Right lobe of liver (tissue), 6 donors: ENCODE data around the gene GPR89B. TPM values are rescaled to one million over a fixed set of nuclear protein-coding genes. Genes with fewer than 3 reads are reported as not detected.
A peak's percentile ranks its signal among the peaks of the same experiment; 100 is the strongest.
"Not testable (repeated sequence)": the region's sequence is repeated elsewhere in the genome, so short reads cannot be mapped to it uniquely, and the experiment has no call there.

ENCODE experiments used
- ATAC-seq, 4 donors: fragments of 200-7000 bp; cut with Tn5 transposase; one replicate each; pipeline ENCODE4 v1.9.1; 2020; ENCODE audit warnings: mild to moderate bottlenecking in 4 of 4, moderate library complexity in 4 of 4
- DNase-seq, 3 donors: peaks; one replicate each; pipeline ENCODE4 v3.0.0-alpha.2; 2020
- H3K27ac ChIP-seq, 3 donors: fragments of 200-600 bp; one replicate each; pipeline ENCODE4 v1.8.0; 2022
- H3K27me3 ChIP-seq, 2 donors: fragments of 200-600 bp; one replicate each; pipeline ENCODE4 v1.8.0; 2022
- H3K36me3 ChIP-seq, 4 donors: fragments of 200-600 bp; sonication (generic) in 1 of 4; one replicate each; pipeline versions ENCODE4 v1.5.1 to v1.8.0; 2017 to 2022; ENCODE audit warnings: control low read depth in 1 of 4
- H3K4me1 ChIP-seq, 4 donors: fragments of 200-600 bp; sonication (generic) in 1 of 4; one replicate each; pipeline versions ENCODE4 v1.5.1 to v1.8.0; 2017 to 2022; ENCODE audit warnings: control low read depth in 1 of 4
- H3K4me3 ChIP-seq, 3 donors: fragments of 200-600 bp; one replicate each; pipeline ENCODE4 v1.8.0; 2022
- H3K9me3 ChIP-seq, 4 donors: fragments of 200-600 bp; sonication (generic) in 1 of 4; one replicate each; pipeline versions ENCODE4 v1.5.1 to v1.8.0; 2017 to 2022; ENCODE audit warnings: control low read depth in 1 of 4
- CTCF ChIP-seq, 4 donors: fragments of 200-600 bp in 3 of 4; fragments of 450-650 bp in 1 of 4; IDR thresholded peaks; one replicate each; pipeline versions ENCODE4 v1.5.1 to v1.8.0; 2016 to 2022; ENCODE audit warnings: antibody characterized with exemption in 4 of 4, mild to moderate bottlenecking in 2 of 4
- POLR2A ChIP-seq: fragments of 450-650 bp; IDR thresholded peaks from one replicate; pipeline ENCODE4 v1.6.1; 2017; ENCODE audit warnings: antibody characterized with exemption, mild to moderate bottlenecking
- WGBS: methylation state at CpG from one replicate; pipeline ENCODE4 v1.1.6; 2018; ENCODE audit warnings: low coverage, low lambda C conversion rate; ENCODE audit not compliant: insufficient coverage; ENCODE audit errors: missing lambda C conversion rate; 5-methylcytosine and 5-hydroxymethylcytosine counted together
- intact Hi-C, 2 donors: fragments of 100-400 bp; cut with DNase I; formaldehyde crosslinking; loops; one replicate each; pipeline versions ENCODE4 v1.11.2 to v1.14.1; 2022
- total RNA-seq, 6 experiments: library from RNA; depleted of rRNA in 2 of 6; stranded (reverse); fragments of >200 nt in 2 of 6; fragmentation: NEBNext Ultra II Directional in 3 of 6; extraction: Animal tissue kit (Norgen Biotek cat#: 25700) in 3 of 6; gene quantifications; one replicate each; pipeline versions ENCODE4 v1.1.0 to v1.2.4, GENCODE V29; 2016 to 2023
- donor health status: DM: no; HTN: yes; CAD: no.
- donor health status: DM: no; HTN: no; CAD: no.
- donor health status: DM: no; HTN: no; CAD: no.
- donor health status: DM: no; HTN: yes; CAD: no.
- donor health status: DM: no; HTN: yes; CAD: no.

GPR89B gene
- total RNA-seq, 6 experiments from 2014 or later = 5.7 to 15.7 (median 8.7) TPM

GRCh38 chr1:147924813-147925212 is 3.4 kb upstream of the GPR89B start:
- H3K27me3 ChIP-seq = no peaks in the 10 kb centered on the region
- DNase-seq = no peak
- no peak overlapping the region for H3K4me3 ChIP-seq
- no peak overlapping the region for H3K27ac ChIP-seq
- TF ChIP-seq POLR2A (no peak), CTCF (IDR thresholded peaks at IDR 0.05) (no peak)
- intact Hi-C loops = no loop called here
- H3K9me3 ChIP-seq = no peaks in the 10 kb centered on the region
- H3K4me1 ChIP-seq = peaks cover 0 to 6% (median 1%) of the 10 kb centered on the region in 4 donors
- H3K36me3 ChIP-seq = no peaks in the 10 kb centered on the region
- 75% methylated on average over 1 of the region's 1 CpG for WGBS
- ATAC-seq = no peak

- H3K27ac ChIP-seq, intact Hi-C loops, H3K27me3 ChIP-seq, ATAC-seq, H3K4me3 ChIP-seq, H3K9me3 ChIP-seq, H3K36me3 ChIP-seq, DNase-seq: not testable (repeated sequence)
- no CpG with 5 or more reads among the region's 6 CpGs for WGBS
- peaks cover 0 to 11% (median 2%) of the 10 kb centered on the region in 4 donors for H3K4me1 ChIP-seq
These were observed 1.0 kb upstream of the GPR89B start for GRCh38 chr1:147927215-147927614.

GRCh38 chr1:147927689-147928088 is 531 bp upstream of the GPR89B start:
- H3K4me3 ChIP-seq, H3K36me3 ChIP-seq, H3K9me3 ChIP-seq, H3K27ac ChIP-seq, DNase-seq, ATAC-seq, intact Hi-C loops, H3K27me3 ChIP-seq: not testable (repeated sequence)
- H3K4me1 ChIP-seq = peaks cover 0 to 11% (median 2%) of the 10 kb centered on the region in 4 donors
- 60% methylated on average over 1 of the region's 10 CpGs for WGBS

GRCh38 chr1:147931137-147931536 is 2.9 kb downstream of the GPR89B start:
- WGBS = 70% methylated on average over 2 of the region's 2 CpGs
- DNase-seq, intact Hi-C loops, H3K36me3 ChIP-seq, H3K27me3 ChIP-seq, ATAC-seq, H3K9me3 ChIP-seq, H3K4me3 ChIP-seq, H3K27ac ChIP-seq: not testable (repeated sequence)
- peaks cover 0 to 11% (median 2%) of the 10 kb centered on the region in 4 donors for H3K4me1 ChIP-seq

GRCh38 chr1:147935296-147935695 is 7.1 kb downstream of the GPR89B start:
- H3K4me3 ChIP-seq, H3K36me3 ChIP-seq, H3K27ac ChIP-seq, DNase-seq, H3K9me3 ChIP-seq, intact Hi-C loops, ATAC-seq, H3K4me1 ChIP-seq, H3K27me3 ChIP-seq: not testable (repeated sequence)
- WGBS = 71% methylated on average over 3 of the region's 3 CpGs

- 71% methylated on average over 1 of the region's 2 CpGs for WGBS
- not testable (repeated sequence) for DNase-seq, H3K27ac ChIP-seq
These were observed 12.2 kb downstream of the GPR89B start for GRCh38 chr1:147940456-147940855.

GRCh38 chr1:147942563-147942962 is 14.3 kb downstream of the GPR89B start:
- ATAC-seq, H3K36me3 ChIP-seq, H3K4me1 ChIP-seq, H3K27me3 ChIP-seq, H3K27ac ChIP-seq, H3K9me3 ChIP-seq, H3K4me3 ChIP-seq, intact Hi-C loops, DNase-seq: not testable (repeated sequence)
- no CpG with 5 or more reads among the region's 1 CpG for WGBS

More at GRCh38 chr1:147940456-147940855, 12.2 kb downstream of the GPR89B start:
- ATAC-seq, intact Hi-C loops, H3K36me3 ChIP-seq, H3K4me3 ChIP-seq, H3K9me3 ChIP-seq, H3K4me1 ChIP-seq, H3K27me3 ChIP-seq: not testable (repeated sequence)

GRCh38 chr1:147949517-147949916 is 21.3 kb downstream of the GPR89B start:
- H3K36me3 ChIP-seq, H3K27ac ChIP-seq, H3K4me1 ChIP-seq, intact Hi-C loops, H3K27me3 ChIP-seq, H3K9me3 ChIP-seq, H3K4me3 ChIP-seq, ATAC-seq: not testable (repeated sequence)
- peak in 1 of 3 donors; percentile 47 for DNase-seq
- no CpG with 5 or more reads among the region's 35 CpGs for WGBS

GRCh38 chr1:147958906-147959305 is 30.7 kb downstream of the GPR89B start:
- no CpG with 5 or more reads among the region's 1 CpG for WGBS

GRCh38 chr1:147959680-147960079 is 31.5 kb downstream of the GPR89B start:
- DNase-seq, H3K4me1 ChIP-seq, H3K9me3 ChIP-seq, H3K36me3 ChIP-seq, H3K27ac ChIP-seq, intact Hi-C loops, H3K27me3 ChIP-seq, H3K4me3 ChIP-seq, ATAC-seq: not testable (repeated sequence)
- 100% methylated on average over 2 of the region's 2 CpGs for WGBS

More at GRCh38 chr1:147958906-147959305, 30.7 kb downstream of the GPR89B start:
- H3K27ac ChIP-seq, H3K9me3 ChIP-seq, H3K4me1 ChIP-seq, DNase-seq, H3K4me3 ChIP-seq, H3K36me3 ChIP-seq, H3K27me3 ChIP-seq, intact Hi-C loops: not testable (repeated sequence)
- peak in 3 of 4 donors; percentile 32 to 65 (median 55) for ATAC-seq

- DNase-seq, intact Hi-C loops, H3K4me3 ChIP-seq, ATAC-seq, H3K9me3 ChIP-seq, H3K27me3 ChIP-seq, H3K4me1 ChIP-seq, H3K27ac ChIP-seq, H3K36me3 ChIP-seq: not testable (repeated sequence)
- no CpG with 5 or more reads among the region's 1 CpG for WGBS
These were observed 36.4 kb downstream of the GPR89B start for GRCh38 chr1:147964575-147964974.
